ENCODE measurements around the gene RNF34.

Gene RNF34

DNA sequence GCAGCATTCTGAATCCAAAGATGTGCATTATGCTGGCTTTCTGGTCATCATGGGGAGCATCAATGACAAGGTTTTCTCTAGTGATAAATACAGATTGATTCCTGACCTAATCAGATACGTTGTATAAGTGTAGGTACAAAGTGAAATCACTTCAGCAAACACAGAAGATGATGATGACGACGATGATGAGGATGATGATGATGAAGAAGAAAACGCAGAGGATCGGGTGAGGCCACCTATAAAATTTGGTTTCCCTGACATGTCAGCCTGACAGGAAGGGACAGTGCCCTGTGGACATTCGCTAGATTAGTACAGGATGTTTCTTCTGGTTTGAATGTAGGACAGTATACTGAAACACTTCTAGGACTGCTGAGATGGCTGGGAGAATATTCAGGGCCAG is 20.2 kb downstream of the RNF34 start:
- 96 to 99% methylated on average over 6 of the region's 6 CpGs for WGBS, 2 experiments (ENCODE audit: insufficient coverage in 2 of 2)
- no peaks in the 10 kb centered on the region for H3K9me3 ChIP-seq (ENCODE audit: control insufficient read depth, low read length)
- no peak overlapping the region for H3K4me3 ChIP-seq (ENCODE audit: extremely low read depth, insufficient read depth, low read length, poor library complexity, severe bottlenecking)
- peaks cover 91% of the 10 kb centered on the region for H3K36me3 ChIP-seq (ENCODE audit: control insufficient read depth, insufficient read depth, low read length)
- H3K27ac ChIP-seq (ENCODE audit: low read depth, low read length, severe bottlenecking): no peak overlapping the region
- H3K4me1 ChIP-seq (ENCODE audit: control insufficient read depth, insufficient read depth, low read length, poor library complexity, severe bottlenecking): no peaks in the 10 kb centered on the region

DNA sequence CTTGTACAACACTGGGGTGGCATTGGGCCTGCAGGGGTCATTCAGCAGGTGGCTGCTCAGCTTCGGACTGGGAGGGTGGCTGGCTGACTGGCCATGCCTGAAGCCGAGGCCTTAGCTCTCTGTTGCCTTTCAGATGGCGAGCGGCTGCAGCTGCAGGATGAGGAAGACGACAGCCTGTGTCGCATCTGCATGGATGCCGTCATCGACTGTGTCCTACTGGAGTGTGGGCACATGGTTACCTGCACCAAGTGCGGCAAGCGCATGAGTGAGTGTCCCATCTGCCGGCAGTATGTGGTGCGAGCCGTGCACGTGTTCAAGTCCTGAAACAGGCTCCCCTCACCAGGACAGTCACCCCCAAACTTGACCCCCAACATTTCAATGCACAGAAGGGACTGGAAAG is 23.3 kb downstream of the RNF34 start:
- no peaks in the 10 kb centered on the region for H3K9me3 ChIP-seq (ENCODE audit: control insufficient read depth, low read length)
- H3K27ac ChIP-seq (ENCODE audit: low read depth, low read length, severe bottlenecking): no peak overlapping the region
- 96% methylated on average over 14 of the region's 14 CpGs for WGBS, 2 experiments (ENCODE audit: insufficient coverage in 2 of 2)
- H3K36me3 ChIP-seq (ENCODE audit: control insufficient read depth, insufficient read depth, low read length): peaks cover 99% of the 10 kb centered on the region
- no peak overlapping the region for H3K4me3 ChIP-seq (ENCODE audit: extremely low read depth, insufficient read depth, low read length, poor library complexity, severe bottlenecking)
- H3K4me1 ChIP-seq (ENCODE audit: control insufficient read depth, insufficient read depth, low read length, poor library complexity, severe bottlenecking): no peaks in the 10 kb centered on the region

GRCh38 chr12:121423682-121424623 is 24.0 kb downstream of the RNF34 start:
- no peak overlapping the region for H3K27ac ChIP-seq (ENCODE audit: low read depth, low read length, severe bottlenecking)
- H3K4me1 ChIP-seq (ENCODE audit: control insufficient read depth, insufficient read depth, low read length, poor library complexity, severe bottlenecking): no peaks in the 10 kb centered on the region
- 96 to 97% methylated on average over 11 to 12 of the region's 13 CpGs for WGBS, 2 experiments (ENCODE audit: insufficient coverage in 2 of 2)
- H3K36me3 ChIP-seq (ENCODE audit: control insufficient read depth, insufficient read depth, low read length): peaks cover 100% of the 10 kb centered on the region
- H3K4me3 ChIP-seq (ENCODE audit: extremely low read depth, insufficient read depth, low read length, poor library complexity, severe bottlenecking): no peak overlapping the region
- H3K9me3 ChIP-seq (ENCODE audit: control insufficient read depth, low read length): no peaks in the 10 kb centered on the region

DNA sequence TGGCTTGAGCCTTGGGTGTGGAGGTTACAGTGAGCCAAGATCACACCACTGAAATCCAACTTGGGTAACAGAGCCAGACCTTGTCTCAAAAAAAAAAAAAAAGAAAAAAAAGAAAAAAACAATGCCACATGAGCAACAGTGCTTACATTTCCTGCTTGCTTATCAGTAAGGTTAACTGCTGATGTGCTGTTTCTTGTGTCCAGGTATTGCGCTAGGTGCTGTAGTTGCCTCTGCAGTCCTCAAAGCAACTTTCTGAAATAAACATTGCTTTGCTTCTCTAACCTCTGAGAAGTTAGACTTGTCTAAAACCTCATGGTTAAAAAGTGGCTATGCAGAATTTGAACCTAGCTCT is 24.7 kb downstream of the RNF34 start:
- H3K4me1 ChIP-seq (ENCODE audit: control insufficient read depth, insufficient read depth, low read length, poor library complexity, severe bottlenecking): no peaks in the 10 kb centered on the region
- no peak overlapping the region for H3K4me3 ChIP-seq (ENCODE audit: extremely low read depth, insufficient read depth, low read length, poor library complexity, severe bottlenecking)
- peaks cover 100% of the 10 kb centered on the region for H3K36me3 ChIP-seq (ENCODE audit: control insufficient read depth, insufficient read depth, low read length)
- H3K9me3 ChIP-seq (ENCODE audit: control insufficient read depth, low read length): no peaks in the 10 kb centered on the region
- 100% methylated on average over 1 of the region's 1 CpG for WGBS, 2 experiments (ENCODE audit: insufficient coverage in 2 of 2)
- H3K27ac ChIP-seq (ENCODE audit: low read depth, low read length, severe bottlenecking): no peak overlapping the region

GRCh38 chr12:121427556-121428050 is 27.7 kb downstream of the RNF34 start:
- H3K4me1 ChIP-seq (ENCODE audit: control insufficient read depth, insufficient read depth, low read length, poor library complexity, severe bottlenecking): no peaks in the 10 kb centered on the region
- H3K9me3 ChIP-seq (ENCODE audit: control insufficient read depth, low read length): no peaks in the 10 kb centered on the region
- no CpG with 5 or more reads among the region's 2 CpGs for WGBS, 2 experiments (ENCODE audit: insufficient coverage in 2 of 2)
- peaks cover 100% of the 10 kb centered on the region for H3K36me3 ChIP-seq (ENCODE audit: control insufficient read depth, insufficient read depth, low read length)
- H3K4me3 ChIP-seq (ENCODE audit: extremely low read depth, insufficient read depth, low read length, poor library complexity, severe bottlenecking): no peak overlapping the region
- no peak overlapping the region for H3K27ac ChIP-seq (ENCODE audit: low read depth, low read length, severe bottlenecking)

DNA sequence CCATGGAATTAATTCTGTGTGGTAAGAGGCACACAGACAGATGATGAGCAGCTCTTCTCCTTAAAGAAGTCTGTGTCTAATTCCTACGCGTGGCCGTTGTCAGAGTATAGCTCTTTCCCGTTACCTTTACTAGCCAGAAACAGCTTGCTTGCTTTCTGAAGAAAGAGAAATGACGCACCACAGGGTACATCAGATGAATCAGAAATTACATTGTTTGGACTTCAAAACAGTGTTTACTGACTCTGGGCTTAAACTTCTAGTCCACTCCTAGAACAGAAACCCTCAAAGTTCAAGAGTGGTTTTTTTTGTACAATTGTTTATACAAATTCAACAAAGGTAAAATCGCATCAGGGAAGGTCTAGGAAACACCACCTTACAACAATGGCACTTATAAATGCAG is 29.0 kb downstream of the RNF34 start:
- peaks cover 100% of the 10 kb centered on the region for H3K36me3 ChIP-seq (ENCODE audit: control insufficient read depth, insufficient read depth, low read length)
- WGBS, 2 experiments (ENCODE audit: insufficient coverage in 2 of 2): 95 to 100% methylated on average over 4 to 5 of the region's 6 CpGs

GRCh38 chr12:121430833-121431415 is 31.0 kb downstream of the RNF34 start:
- Histone ChIP-seq H3K4me3 (ENCODE audit: extremely low read depth, insufficient read depth, low read length, poor library complexity, severe bottlenecking) (no peak overlapping the region), H3K36me3 (ENCODE audit: control insufficient read depth, insufficient read depth, low read length) (peaks cover 99% of the 10 kb centered on the region), H3K27ac (ENCODE audit: low read depth, low read length, severe bottlenecking) (no peak overlapping the region), H3K4me1 (ENCODE audit: control insufficient read depth, insufficient read depth, low read length, poor library complexity, severe bottlenecking) (no peaks in the 10 kb centered on the region), H3K9me3 (ENCODE audit: control insufficient read depth, low read length) (no peaks in the 10 kb centered on the region)
- 97 to 98% methylated on average over 4 of the region's 6 CpGs for WGBS, 2 experiments (ENCODE audit: insufficient coverage in 2 of 2)

More for the DNA sequence above, 29.0 kb downstream of the RNF34 start:
- H3K4me3 ChIP-seq (ENCODE audit: extremely low read depth, insufficient read depth, low read length, poor library complexity, severe bottlenecking): no peak overlapping the region
- H3K9me3 ChIP-seq (ENCODE audit: control insufficient read depth, low read length): no peaks in the 10 kb centered on the region
- H3K27ac ChIP-seq (ENCODE audit: low read depth, low read length, severe bottlenecking): no peak overlapping the region
- H3K4me1 ChIP-seq (ENCODE audit: control insufficient read depth, insufficient read depth, low read length, poor library complexity, severe bottlenecking): no peaks in the 10 kb centered on the region

- Histone ChIP-seq H3K4me1 (ENCODE audit: control insufficient read depth, insufficient read depth, low read length, poor library complexity, severe bottlenecking) (no peaks in the 10 kb centered on the region), H3K27ac (ENCODE audit: low read depth, low read length, severe bottlenecking) (no peak overlapping the region), H3K9me3 (ENCODE audit: control insufficient read depth, low read length) (peaks cover 12% of the 10 kb centered on the region), H3K36me3 (ENCODE audit: control insufficient read depth, insufficient read depth, low read length) (peaks cover 98% of the 10 kb centered on the region), H3K4me3 (ENCODE audit: extremely low read depth, insufficient read depth, low read length, poor library complexity, severe bottlenecking) (no peak overlapping the region)
- WGBS, 2 experiments (ENCODE audit: insufficient coverage in 2 of 2): 94% methylated on average over 11 of the region's 11 CpGs
Measured at GRCh38 chr12:121432740-121433480, 33.0 kb downstream of the RNF34 start.

- Histone ChIP-seq H3K27ac (ENCODE audit: low read depth, low read length, severe bottlenecking) (no peak overlapping the region), H3K9me3 (ENCODE audit: control insufficient read depth, low read length) (peaks cover 12% of the 10 kb centered on the region), H3K4me3 (ENCODE audit: extremely low read depth, insufficient read depth, low read length, poor library complexity, severe bottlenecking) (no peak overlapping the region), H3K36me3 (ENCODE audit: control insufficient read depth, insufficient read depth, low read length) (peaks cover 98% of the 10 kb centered on the region), H3K4me1 (ENCODE audit: control insufficient read depth, insufficient read depth, low read length, poor library complexity, severe bottlenecking) (no peaks in the 10 kb centered on the region)
- WGBS, 2 experiments (ENCODE audit: insufficient coverage in 2 of 2): 86 to 100% methylated on average over 1 to 2 of the region's 2 CpGs
Measured at GRCh38 chr12:121436706-121437105, 36.8 kb downstream of the RNF34 start.

GRCh38 chr12:121438905-121439304 is 39.0 kb downstream of the RNF34 start:
- 93 to 97% methylated on average over 9 to 12 of the region's 12 CpGs for WGBS, 2 experiments (ENCODE audit: insufficient coverage in 2 of 2)

More at GRCh38 chr12:121438905-121439304, 39.0 kb downstream of the RNF34 start:
- Histone ChIP-seq H3K27ac (ENCODE audit: low read depth, low read length, severe bottlenecking) (no peak overlapping the region), H3K36me3 (ENCODE audit: control insufficient read depth, insufficient read depth, low read length) (peaks cover 90% of the 10 kb centered on the region), H3K9me3 (ENCODE audit: control insufficient read depth, low read length) (peaks cover 12% of the 10 kb centered on the region), H3K4me3 (ENCODE audit: extremely low read depth, insufficient read depth, low read length, poor library complexity, severe bottlenecking) (no peak overlapping the region), H3K4me1 (ENCODE audit: control insufficient read depth, insufficient read depth, low read length, poor library complexity, severe bottlenecking) (no peaks in the 10 kb centered on the region)
